NT2/D1 (cell line): ENCODE measurements around the gene PLEKHG1.

ENCODE experiments used
- YY1 ChIP-seq: IDR thresholded peaks from 2 replicates; pipeline ENCODE4 v1.6.1; 2011; ENCODE audit not compliant: insufficient read length, insufficient read depth
- ZNF274 ChIP-seq: IDR thresholded peaks from 2 replicates; pipeline ENCODE4 v1.6.1; 2011; ENCODE audit warnings: mild to moderate bottlenecking, low read depth, low read length

GRCh38 chr6:150638765-150639164 is 39.1 kb downstream of the PLEKHG1 start:
- no peak for TF ChIP-seq YY1
- TF ChIP-seq ZNF274 = no peak
